ENCODE measurements around the gene FBXO44.

GRCh38 chr1:11659748-11660147 lies 5.1 kb downstream of the FBXO44 start:
- no peak for TF ChIP-seq CTCF (conservative IDR thresholded peaks at IDR 0.05)
- TF ChIP-seq ZFX (IDR thresholded peaks at IDR 0.05): no peak

Measured in C4-2B (cell line).